TTC549 (cell line): ENCODE measurements around the gene KCNA10.

Experiments
- FAIRE-seq: peaks from 2 replicates; lab custom pipeline; 2012; peaks lifted over from hg19 to GRCh38; lab: Jason Lieb, UNC

Gene KCNA10

GRCh38 chr1:110477041-110477440, 41.9 kb downstream of the KCNA10 start:
- no peak for FAIRE-seq

- FAIRE-seq, result no peak
Observed at GRCh38 chr1:110476028-110476765, 42.8 kb downstream of the KCNA10 start.

GRCh38 chr1:110475362-110476027, 43.5 kb downstream of the KCNA10 start:
- FAIRE-seq, result no peak

- FAIRE-seq, result no peak
Observed at GRCh38 chr1:110474444-110474843, 44.5 kb downstream of the KCNA10 start.

- no peak for FAIRE-seq
Observed at GRCh38 chr1:110472546-110472945, 46.4 kb downstream of the KCNA10 start.

GRCh38 chr1:110471131-110471530, 47.8 kb downstream of the KCNA10 start:
- FAIRE-seq, result no peak
